Measurements from ENCODE around the gene GRAMD2A.
"Not testable (repeated sequence)": the region's sequence is repeated elsewhere in the genome, so short reads cannot be mapped to it uniquely, and the experiment has no call there.

Gene GRAMD2A

GRCh38 chr15:72183781-72184164 lies 13.8 kb downstream of the GRAMD2A start:
- DNase-seq: no peak

GRCh38 chr15:72182673-72183072 lies 14.9 kb downstream of the GRAMD2A start:
- DNase-seq: no peak

- DNase-seq: no peak
Observed at GRCh38 chr15:72182244-72182643, 15.3 kb downstream of the GRAMD2A start.

- DNase-seq: no peak
Observed at GRCh38 chr15:72180761-72181324, 16.7 kb downstream of the GRAMD2A start.

GRCh38 chr15:72179950-72180581 lies 17.5 kb downstream of the GRAMD2A start:
- DNase-seq: peak; percentile 8

GRCh38 chr15:72178976-72179585 lies 18.5 kb downstream of the GRAMD2A start:
- DNase-seq: no peak

GRCh38 chr15:72176743-72177142 lies 20.8 kb downstream of the GRAMD2A start:
- DNase-seq: no peak

- no peak for DNase-seq
Observed at GRCh38 chr15:72176159-72176558, 21.4 kb downstream of the GRAMD2A start.

GRCh38 chr15:72175186-72176044 lies 22.2 kb downstream of the GRAMD2A start:
- DNase-seq: no peak

- DNase-seq: no peak
Observed at GRCh38 chr15:72174551-72175165, 22.9 kb downstream of the GRAMD2A start.

- no peak for DNase-seq
Observed at GRCh38 chr15:72173864-72174550, 23.6 kb downstream of the GRAMD2A start.

- no peak for DNase-seq
Observed at GRCh38 chr15:72173401-72173800, 24.2 kb downstream of the GRAMD2A start.

- no peak for DNase-seq
Observed at GRCh38 chr15:72172796-72173195, 24.8 kb downstream of the GRAMD2A start.

- DNase-seq: not testable (repeated sequence)
Observed at GRCh38 chr15:72171978-72172377, 25.6 kb downstream of the GRAMD2A start.

- DNase-seq: no peak
Observed at GRCh38 chr15:72170691-72171090, 26.9 kb downstream of the GRAMD2A start.

GRCh38 chr15:72169921-72170611 lies 27.5 kb downstream of the GRAMD2A start:
- peak; percentile 9 for DNase-seq

GRCh38 chr15:72169236-72169920 lies 28.2 kb downstream of the GRAMD2A start:
- no peak for DNase-seq

GRCh38 chr15:72168808-72169190 lies 28.8 kb downstream of the GRAMD2A start:
- DNase-seq: no peak

- peak; percentile 11 for DNase-seq
Observed at GRCh38 chr15:72168131-72168807, 29.3 kb downstream of the GRAMD2A start.

- no peak for DNase-seq
Observed at GRCh38 chr15:72167445-72167844, 30.1 kb downstream of the GRAMD2A start.
